Stimulated activated CD4-positive, alpha-beta T cell treated with anti-CD3 and anti-CD28 coated beads, Interleukin-12 subunit alpha, Interleukin-12 subunit beta, amount 100 ng/mL, for 24 hours (primary cell): ENCODE results near the gene FBN3.

Experiments
- DNase-seq, 2 experiments: peaks; one replicate each; pipeline ENCODE4 v3.0.0-alpha.2; 2020; ENCODE audit warnings: low read depth in 2 of 2

FBN3 gene

GRCh38 chr19:8148410-8149260, 757 bp downstream of the FBN3 start:
- DNase-seq = no peak

- DNase-seq = no peak
These were observed 1.3 kb downstream of the FBN3 start for GRCh38 chr19:8148088-8148409.

DNA sequence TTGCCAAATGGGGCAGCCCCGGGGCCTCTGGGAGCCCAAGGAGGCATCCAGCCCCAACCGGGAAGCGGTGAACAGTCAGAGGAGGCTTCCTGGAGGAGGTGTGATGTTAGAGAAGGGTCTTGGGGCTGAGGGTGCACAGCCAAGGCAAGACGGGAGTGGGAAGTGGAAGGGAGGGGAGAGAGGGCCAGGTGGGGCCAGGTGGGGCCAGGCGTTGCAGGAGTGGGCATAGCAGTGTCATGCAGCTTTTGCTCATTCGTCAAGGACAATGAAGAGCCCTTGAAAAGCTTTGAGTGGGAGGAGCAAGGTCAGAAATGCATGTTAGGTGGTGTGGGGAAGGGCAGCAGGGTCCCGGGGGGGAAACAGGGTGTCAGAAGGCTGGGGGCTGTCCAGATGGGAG, 1.8 kb downstream of the FBN3 start:
- DNase-seq = no peak

GRCh38 chr19:8146877-8147581, 2.4 kb downstream of the FBN3 start:
- DNase-seq = no peak

DNA sequence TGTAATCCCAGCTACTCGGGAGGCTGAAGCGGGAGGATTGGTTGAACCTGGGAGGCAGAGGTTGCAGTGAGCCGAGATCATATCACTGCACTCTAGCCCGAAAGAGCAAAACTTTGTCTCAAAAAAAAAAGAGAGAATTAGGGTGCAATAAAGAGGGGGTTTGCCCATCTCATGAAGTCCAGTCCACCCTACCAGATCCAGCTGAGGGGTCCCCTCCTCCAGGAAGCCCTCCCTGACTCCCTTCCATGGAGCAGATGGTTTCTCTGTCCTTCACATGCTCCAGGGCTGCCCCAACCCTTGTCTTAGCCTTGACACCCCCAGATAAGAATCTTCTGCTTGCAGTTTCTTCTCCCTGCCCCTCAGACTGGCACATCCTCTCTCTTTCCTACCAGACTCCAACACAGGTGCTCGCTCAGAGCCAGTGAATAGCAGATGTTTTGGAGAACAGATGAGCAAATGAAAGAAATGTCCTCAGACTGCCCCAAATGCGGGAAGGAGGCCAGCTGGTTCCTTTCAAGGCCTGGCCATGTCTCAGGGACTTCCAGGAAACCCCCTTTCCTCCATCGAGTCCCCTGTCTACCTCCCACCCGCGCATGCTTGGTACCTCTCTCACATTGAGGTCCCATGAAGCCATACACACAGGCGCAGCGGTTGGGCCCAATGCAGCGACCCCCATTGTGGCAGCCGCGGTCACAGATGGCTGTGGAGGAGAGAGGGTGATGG, 5.0 kb downstream of the FBN3 start:
- DNase-seq = no peak

- DNase-seq = no peak
These were observed 6.4 kb downstream of the FBN3 start for GRCh38 chr19:8143041-8143440.

DNA sequence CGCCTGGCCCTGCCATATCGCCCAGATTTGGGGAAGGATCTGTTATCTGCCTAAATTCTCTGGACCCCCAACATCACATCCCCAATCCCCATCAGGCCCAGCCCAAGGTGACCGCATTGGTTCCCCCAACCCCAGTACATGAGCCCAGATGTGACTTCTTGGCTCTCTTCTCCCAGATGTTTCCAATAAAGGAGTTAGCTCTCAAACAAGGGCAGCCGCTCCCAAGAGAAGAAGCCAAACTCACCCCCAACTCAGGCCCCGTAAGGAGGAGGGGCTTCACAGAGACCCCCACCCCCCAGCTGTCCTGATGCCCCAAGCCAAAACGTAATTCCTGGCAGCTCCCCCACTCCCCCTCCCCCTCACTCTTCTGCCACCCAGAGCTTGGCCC, 6.9 kb downstream of the FBN3 start:
- no peak for DNase-seq

- DNase-seq = no peak
These were observed 7.5 kb downstream of the FBN3 start for GRCh38 chr19:8141726-8142512.

GRCh38 chr19:8138201-8138600, 11.2 kb downstream of the FBN3 start:
- DNase-seq = no peak

GRCh38 chr19:8137425-8137824, 12.0 kb downstream of the FBN3 start:
- DNase-seq = no peak

DNA sequence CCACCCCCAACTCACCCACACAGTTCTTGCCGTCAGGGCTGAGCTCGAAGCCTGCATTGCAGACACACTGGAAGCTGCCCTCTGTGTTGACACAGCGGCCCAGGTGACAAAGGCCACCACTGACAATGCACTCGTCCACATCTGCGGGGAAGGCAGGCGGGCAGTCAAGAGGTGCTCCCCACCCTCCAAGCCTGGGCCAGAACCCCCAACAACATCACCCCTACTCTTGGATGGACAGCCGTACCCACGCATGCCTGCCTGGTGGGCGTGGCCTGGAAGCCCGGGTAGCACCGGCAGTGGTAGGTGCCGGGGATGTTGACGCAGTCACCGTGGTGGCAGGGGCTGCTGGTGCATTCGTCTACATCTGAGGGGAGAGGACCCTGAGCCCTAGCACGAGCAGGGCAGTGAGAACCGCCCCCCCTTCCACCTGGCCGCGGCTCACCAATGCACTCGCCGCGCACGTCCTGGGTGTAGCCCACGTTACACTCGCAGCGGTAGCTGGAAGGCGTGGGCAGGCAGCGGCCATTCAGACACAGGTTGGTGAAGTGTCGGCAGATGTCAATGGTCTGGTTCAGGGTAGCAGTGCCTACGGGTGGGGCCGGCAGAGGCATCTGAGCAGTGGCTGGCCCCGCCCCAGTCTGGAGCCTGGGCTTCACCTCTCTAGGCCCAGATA, 13.3 kb downstream of the FBN3 start:
- DNase-seq = no peak

GRCh38 chr19:8132858-8133458, 16.4 kb downstream of the FBN3 start:
- DNase-seq = no peak

DNA sequence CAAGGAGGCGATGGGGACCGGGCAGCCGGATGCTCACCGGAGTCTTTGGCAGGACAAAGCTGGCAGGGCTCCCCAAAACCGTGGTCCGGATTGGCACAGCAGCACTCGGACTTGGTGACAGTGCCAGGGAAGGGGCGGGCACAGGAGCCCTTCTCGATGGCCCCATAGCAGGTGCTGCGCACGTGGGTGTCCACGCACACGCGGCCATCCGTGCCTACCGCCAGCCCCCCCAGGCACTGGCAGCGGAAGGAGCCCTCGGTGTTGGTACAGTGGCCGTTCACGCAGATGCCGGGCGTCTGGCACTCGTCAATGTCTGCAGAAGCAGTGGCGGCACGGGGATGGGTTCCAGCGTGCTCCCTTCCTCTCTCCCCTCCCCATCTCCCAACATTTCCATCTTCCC, 17.9 kb downstream of the FBN3 start:
- no peak for DNase-seq

- DNase-seq = no peak
These were observed 20.3 kb downstream of the FBN3 start for GRCh38 chr19:8129061-8129618.

- DNase-seq = no peak
These were observed 20.8 kb downstream of the FBN3 start for GRCh38 chr19:8128551-8128950.

- no peak for DNase-seq
These were observed 22.1 kb downstream of the FBN3 start for GRCh38 chr19:8127311-8127710.

GRCh38 chr19:8126511-8126910, 22.9 kb downstream of the FBN3 start:
- DNase-seq = no peak

DNA sequence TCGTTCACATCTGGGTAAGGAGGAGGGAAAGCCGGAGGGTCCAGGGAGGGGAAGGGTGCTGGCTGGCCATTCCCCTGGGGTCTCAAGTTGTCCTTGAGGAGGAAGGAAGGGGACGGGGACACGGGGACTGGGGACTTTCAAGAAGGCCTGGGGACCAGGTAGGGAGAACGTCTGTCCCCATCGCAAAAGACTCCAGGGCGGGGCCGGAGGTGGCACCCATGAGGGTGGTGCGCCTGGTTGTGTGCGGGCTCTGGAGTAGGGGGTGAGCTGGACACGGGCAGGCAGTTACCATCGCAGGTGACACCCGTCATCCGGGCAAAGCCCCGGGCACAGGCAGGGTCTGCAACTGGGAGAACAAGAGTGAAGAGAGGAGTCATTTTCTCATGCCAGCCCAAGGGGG, 23.4 kb downstream of the FBN3 start:
- no peak for DNase-seq

- DNase-seq = no peak
These were observed 25.7 kb downstream of the FBN3 start for GRCh38 chr19:8123683-8124082.

GRCh38 chr19:8120636-8121480, 28.5 kb downstream of the FBN3 start:
- DNase-seq = no peak
